RPMI7951 (cell line): ENCODE results near the gene SNX5. TPM values are rescaled to one million over a fixed set of nuclear protein-coding genes. Genes with fewer than 3 reads are reported as not detected.

Experiments used
- DNase-seq: peaks from one replicate; pipeline ENCODE4 v3.0.0-alpha.2; 2012; ENCODE audit warnings: low read depth
- total RNA-seq: library from RNA; depleted of rRNA; stranded (reverse); fragments of >200 nt; shearing (Covaris generic); gene quantifications from 2 replicates; pipeline ENCODE4 v1.2.3, GENCODE V29; 2014

SNX5 gene
- total RNA-seq, 1 experiment from 2014 or later, result 228 TPM

- peak; percentile 74 for DNase-seq
Measured at GRCh38 chr20:17916433-17916891, 52.1 kb downstream of the SNX5 start.

GRCh38 chr20:17914957-17915356 is 53.6 kb downstream of the SNX5 start:
- no peak for DNase-seq

GRCh38 chr20:17912916-17913315 is 55.7 kb downstream of the SNX5 start:
- peak; percentile 51 for DNase-seq

GRCh38 chr20:17911927-17912326 is 56.7 kb downstream of the SNX5 start:
- DNase-seq, result no peak

GRCh38 chr20:17910828-17911294 is 57.7 kb downstream of the SNX5 start:
- DNase-seq, result peak; percentile 95

GRCh38 chr20:17909869-17910321 is 58.7 kb downstream of the SNX5 start:
- no peak for DNase-seq

- DNase-seq, result no peak
Measured at GRCh38 chr20:17905544-17905943, 63.0 kb downstream of the SNX5 start.

GRCh38 chr20:17904027-17904426 is 64.6 kb downstream of the SNX5 start:
- DNase-seq, result no peak

- DNase-seq, result no peak
Measured at GRCh38 chr20:17902531-17903083, 66.0 kb downstream of the SNX5 start.

GRCh38 chr20:17901971-17902370 is 66.6 kb downstream of the SNX5 start:
- DNase-seq, result no peak

- peak; percentile 77 for DNase-seq
Measured at GRCh38 chr20:17898548-17898994, 70.0 kb downstream of the SNX5 start.

GRCh38 chr20:17897566-17898307 is 70.9 kb downstream of the SNX5 start:
- peak; percentile 48 for DNase-seq

- DNase-seq, result peak; percentile 41
Measured at GRCh38 chr20:17896771-17897369, 71.7 kb downstream of the SNX5 start.

- peak; percentile 20 for DNase-seq
Measured at GRCh38 chr20:17896193-17896723, 72.3 kb downstream of the SNX5 start.

GRCh38 chr20:17895641-17896171 is 72.9 kb downstream of the SNX5 start:
- DNase-seq, result no peak

- DNase-seq, result no peak
Measured at GRCh38 chr20:17893445-17893844, 75.1 kb downstream of the SNX5 start.

- no peak for DNase-seq
Measured at GRCh38 chr20:17892189-17892938, 76.2 kb downstream of the SNX5 start.
